Smooth muscle cell (in vitro differentiated cells): Measurements from ENCODE around the gene NUCB2. TPM values are rescaled to one million over a fixed set of nuclear protein-coding genes. Genes with fewer than 3 reads are reported as not detected.

Experiments
- DNase-seq: peaks from one replicate; lab custom pipeline; 2025; ENCODE audit not compliant: unreplicated experiment; lab: John Stamatoyannopoulos, UW
- H2AFZ ChIP-seq: fragments of 200-600 bp; sonication (generic); 2 replicates; pipeline ENCODE4 v1.6.0; 2016; ENCODE audit warnings: antibody characterized with exemption, low read depth, mild to moderate bottlenecking
- H3F3A ChIP-seq: fragments of 200-600 bp; sonication (generic); 2 replicates; pipeline ENCODE4 v1.6.0; 2017; ENCODE audit warnings: antibody characterized with exemption, low read depth
- H3K27ac ChIP-seq: fragments of 200-600 bp; sonication (generic); 2 replicates; pipeline ENCODE4 v1.5.1; 2016; ENCODE audit warnings: low read depth, mild to moderate bottlenecking
- H3K27me3 ChIP-seq: fragments of 200-600 bp; sonication (generic); 2 replicates; pipeline ENCODE4 v1.6.1; 2016; ENCODE audit warnings: low read depth, mild to moderate bottlenecking
- H3K36me3 ChIP-seq: fragments of 200-600 bp; sonication (generic); 2 replicates; pipeline ENCODE4 v1.5.1; 2016; ENCODE audit warnings: low read depth
- H3K4me1 ChIP-seq: fragments of 200-600 bp; sonication (generic); 2 replicates; pipeline ENCODE4 v1.5.1; 2016; ENCODE audit warnings: low read depth
- H3K4me2 ChIP-seq: fragments of 200-600 bp; sonication (generic); 2 replicates; pipeline ENCODE4 v1.6.0; 2016; ENCODE audit warnings: mild to moderate bottlenecking
- H3K4me3 ChIP-seq: fragments of 200-600 bp; sonication (generic); 2 replicates; pipeline ENCODE4 v1.5.1; 2016; ENCODE audit warnings: mild to moderate bottlenecking
- H3K79me2 ChIP-seq: fragments of 200-600 bp; sonication (generic); 2 replicates; pipeline ENCODE4 v1.6.0; 2016; ENCODE audit warnings: low read depth, mild to moderate bottlenecking
- H3K9ac ChIP-seq: fragments of 200-600 bp; sonication (generic); 2 replicates; pipeline ENCODE4 v1.6.0; 2016; ENCODE audit warnings: low read depth
- H3K9me3 ChIP-seq: fragments of 200-600 bp; sonication (generic); replicated peaks from 2 replicates; pipeline ENCODE4 v1.5.1; 2016; ENCODE audit warnings: low read depth
- H4K20me1 ChIP-seq: fragments of 200-600 bp; sonication (generic); 2 replicates; pipeline ENCODE4 v1.6.0; 2016; ENCODE audit warnings: low read depth
- CTCF ChIP-seq: fragments of 200-600 bp; sonication (generic); IDR thresholded peaks from 2 replicates; pipeline ENCODE4 v1.5.1; 2017; ENCODE audit warnings: borderline replicate concordance, mild to moderate bottlenecking, antibody characterized with exemption; ENCODE audit not compliant: insufficient read depth, poor library complexity, severe bottlenecking
- WGBS: methylation state at CpG from one replicate; pipeline ENCODE4 v1.1.7; 2016; ENCODE audit warnings: low lambda C conversion rate; 5-methylcytosine and 5-hydroxymethylcytosine counted together
- polyA plus RNA-seq: library from polyadenylated mRNA; unstranded; fragments of >200 nt; fragmentation: Nextera tagmentation; extraction: Ambion mirVana; gene quantifications from 2 replicates; pipeline ENCODE4 v1.2.1, GENCODE V29; 2016
- total RNA-seq: library from RNA; depleted of rRNA; stranded (reverse); fragments of >200 nt; gene quantifications from 2 replicates; pipeline ENCODE4 v1.2.3, GENCODE V29; 2014

NUCB2 gene
- total and polyA plus RNA-seq, 2 experiments from 2014 or later: 91.2 to 177 TPM

GRCh38 chr11:17350455-17351171, 74.1 kb downstream of the NUCB2 start:
- H2AFZ ChIP-seq: no peak overlapping the region
- TF ChIP-seq CTCF: no peak
- no peaks in the 10 kb centered on the region for H3K9me3 ChIP-seq
- 95% methylated on average over 7 of the region's 7 CpGs for WGBS
- no peak overlapping the region for H3K27ac ChIP-seq
- no peaks in the 10 kb centered on the region for H3K36me3 ChIP-seq
- H3K4me3 ChIP-seq: no peak overlapping the region
- H3K4me1 ChIP-seq: peaks cover 15% of the 10 kb centered on the region
- no peaks in the 10 kb centered on the region for H3K79me2 ChIP-seq
- no peak for DNase-seq
- no peak overlapping the region for H3K9ac ChIP-seq
- H4K20me1 ChIP-seq: no peaks in the 10 kb centered on the region
- H3K27me3 ChIP-seq: peaks cover 7% of the 10 kb centered on the region
- no peak overlapping the region for H3K4me2 ChIP-seq
- peaks cover 19% of the 10 kb centered on the region for H3F3A ChIP-seq

- H3K9me3 ChIP-seq: no peaks in the 10 kb centered on the region
- H3K4me2 ChIP-seq: peak overlapping the region; percentile 89
- peaks cover 7% of the 10 kb centered on the region for H3K27me3 ChIP-seq
- H3K79me2 ChIP-seq: no peaks in the 10 kb centered on the region
- H4K20me1 ChIP-seq: no peaks in the 10 kb centered on the region
- peak overlapping the region; percentile 70 for H2AFZ ChIP-seq
- H3F3A ChIP-seq: peaks cover 19% of the 10 kb centered on the region
- peak overlapping the region; percentile 70 for H3K4me3 ChIP-seq
- no peak overlapping the region for H3K27ac ChIP-seq
- no peak for DNase-seq
- TF ChIP-seq CTCF: no peak
- peaks cover 15% of the 10 kb centered on the region for H3K4me1 ChIP-seq
- 26% methylated on average over 12 of the region's 12 CpGs for WGBS
- no peak overlapping the region for H3K9ac ChIP-seq
- no peaks in the 10 kb centered on the region for H3K36me3 ChIP-seq
Observed at GRCh38 chr11:17351172-17351509, 74.6 kb downstream of the NUCB2 start.

- H3K4me1 ChIP-seq: peaks cover 15% of the 10 kb centered on the region
- no peaks in the 10 kb centered on the region for H3K36me3 ChIP-seq
- peaks cover 19% of the 10 kb centered on the region for H3F3A ChIP-seq
- peak within 1 kb of the TSS; percentile 89 for H2AFZ ChIP-seq
- no peak for TF ChIP-seq CTCF
- peak; percentile 21 for DNase-seq
- H3K4me3 ChIP-seq: peak within 1 kb of the TSS; percentile 70
- H3K27me3 ChIP-seq: peaks cover 7% of the 10 kb centered on the region
- peak within 1 kb of the TSS; percentile 52 for H3K27ac ChIP-seq
- peak within 1 kb of the TSS; percentile 89 for H3K4me2 ChIP-seq
- peak within 1 kb of the TSS; percentile 67 for H3K9ac ChIP-seq
- WGBS: 1% methylated on average over 59 of the region's 61 CpGs
- H4K20me1 ChIP-seq: no peaks in the 10 kb centered on the region
- H3K79me2 ChIP-seq: no peaks in the 10 kb centered on the region
- no peaks in the 10 kb centered on the region for H3K9me3 ChIP-seq
Observed at GRCh38 chr11:17351510-17352176, 75.1 kb downstream of the NUCB2 start, which contains the start of gene NCR3LG1. Gene NCR3LG1, plus strand, starts transcription at chr11:17351800. Its CDS starts 170 bp downstream, at chr11:17351970.
